Stimulated activated CD4-positive, alpha-beta T cell treated with anti-CD3 and anti-CD28 coated beads, Interleukin-4, amount 100 ng/mL, for 48 hours (primary cell): ENCODE data around the gene STK24.
"Not testable (repeated sequence)": the region's sequence is repeated elsewhere in the genome, so short reads cannot be mapped to it uniquely, and the experiment has no call there.

Source experiments
- DNase-seq, 2 donors: peaks; one replicate each; pipeline ENCODE4 v3.0.0-alpha.2; 2020; ENCODE audit warnings: low read depth in 2 of 2

Gene STK24

GRCh38 chr13:98582947-98583346, 6.0 kb upstream of the STK24 start:
- DNase-seq, result no peak

GRCh38 chr13:98581971-98582702, 5.2 kb upstream of the STK24 start:
- no peak for DNase-seq

DNA sequence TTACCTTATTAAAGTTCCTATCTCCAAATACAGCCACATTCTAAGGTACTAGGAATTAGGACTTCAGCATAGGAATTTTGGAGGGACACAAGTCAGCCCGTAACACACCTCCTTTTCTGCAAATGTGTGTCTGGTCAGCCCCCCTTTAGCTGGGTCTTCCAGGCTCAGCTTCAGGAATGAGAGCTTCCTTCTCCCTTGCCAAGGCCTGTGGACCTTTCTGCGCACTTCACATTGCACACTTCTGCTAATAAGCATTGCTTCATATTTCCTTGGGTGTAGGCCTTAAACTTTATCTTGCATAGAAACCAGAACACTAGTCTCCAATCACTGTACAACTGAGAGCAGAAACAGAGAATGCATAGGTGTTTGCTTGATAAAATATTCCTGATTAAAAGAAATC, 4.5 kb upstream of the STK24 start:
- no peak for DNase-seq

- DNase-seq, result no peak
Observed at GRCh38 chr13:98580420-98580819, 3.5 kb upstream of the STK24 start.

GRCh38 chr13:98577836-98578285, 954 bp upstream of the STK24 start:
- DNase-seq, result no peak

DNA sequence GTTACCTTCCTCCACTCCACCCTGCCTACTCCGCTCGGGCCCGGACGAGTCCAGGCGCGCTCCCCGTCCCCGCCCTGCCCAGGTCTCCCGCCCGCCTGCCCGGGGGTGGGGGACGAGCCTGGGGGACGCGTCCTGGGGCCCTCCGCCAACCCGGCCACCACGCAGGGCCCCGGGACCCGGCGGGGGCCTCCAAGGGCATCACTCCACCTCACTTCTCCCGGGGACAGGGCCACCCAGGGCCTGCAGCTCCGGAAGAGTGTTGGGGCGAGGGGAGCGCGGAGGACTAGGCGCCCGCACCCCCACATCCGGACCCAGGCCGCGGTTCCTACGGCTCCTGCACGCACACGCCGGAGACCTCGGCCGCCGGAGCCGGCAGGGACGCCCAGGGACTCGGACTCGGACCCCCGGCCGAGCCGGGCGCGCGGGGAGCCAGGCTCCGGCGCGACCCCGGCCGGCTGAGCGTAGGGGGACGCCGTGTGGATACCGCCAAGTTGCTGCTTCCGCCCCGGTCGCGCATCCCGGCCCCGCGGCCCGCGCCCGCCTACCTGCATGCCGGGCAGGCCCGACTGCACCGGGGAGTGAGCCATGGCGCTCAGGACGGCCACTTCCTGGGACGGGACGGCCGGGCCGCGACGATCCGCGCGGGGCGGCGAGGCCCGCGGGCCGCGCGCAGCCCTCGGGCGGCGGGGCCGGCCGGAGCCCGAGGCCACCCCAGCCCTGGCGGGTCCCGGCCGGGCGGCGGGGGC, 534 bp downstream of the STK24 start:
- peak in 1 of 2 donors; percentile 30 for DNase-seq

DNA sequence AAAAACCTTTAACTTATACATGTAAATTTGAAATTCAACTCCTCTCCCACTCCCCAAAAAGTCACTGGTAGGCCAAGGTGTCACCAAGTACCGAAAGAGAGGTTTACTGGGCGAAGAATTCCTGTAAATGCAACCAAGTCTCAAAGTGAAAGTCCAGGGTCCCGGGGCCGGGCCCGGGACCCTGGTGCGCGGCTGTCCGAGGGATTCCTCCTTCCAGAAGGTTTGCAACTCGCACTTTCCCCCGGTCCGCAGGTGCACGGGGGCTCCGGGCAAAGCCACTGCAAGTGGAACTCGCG, 1.1 kb downstream of the STK24 start:
- DNase-seq, result no peak

DNA sequence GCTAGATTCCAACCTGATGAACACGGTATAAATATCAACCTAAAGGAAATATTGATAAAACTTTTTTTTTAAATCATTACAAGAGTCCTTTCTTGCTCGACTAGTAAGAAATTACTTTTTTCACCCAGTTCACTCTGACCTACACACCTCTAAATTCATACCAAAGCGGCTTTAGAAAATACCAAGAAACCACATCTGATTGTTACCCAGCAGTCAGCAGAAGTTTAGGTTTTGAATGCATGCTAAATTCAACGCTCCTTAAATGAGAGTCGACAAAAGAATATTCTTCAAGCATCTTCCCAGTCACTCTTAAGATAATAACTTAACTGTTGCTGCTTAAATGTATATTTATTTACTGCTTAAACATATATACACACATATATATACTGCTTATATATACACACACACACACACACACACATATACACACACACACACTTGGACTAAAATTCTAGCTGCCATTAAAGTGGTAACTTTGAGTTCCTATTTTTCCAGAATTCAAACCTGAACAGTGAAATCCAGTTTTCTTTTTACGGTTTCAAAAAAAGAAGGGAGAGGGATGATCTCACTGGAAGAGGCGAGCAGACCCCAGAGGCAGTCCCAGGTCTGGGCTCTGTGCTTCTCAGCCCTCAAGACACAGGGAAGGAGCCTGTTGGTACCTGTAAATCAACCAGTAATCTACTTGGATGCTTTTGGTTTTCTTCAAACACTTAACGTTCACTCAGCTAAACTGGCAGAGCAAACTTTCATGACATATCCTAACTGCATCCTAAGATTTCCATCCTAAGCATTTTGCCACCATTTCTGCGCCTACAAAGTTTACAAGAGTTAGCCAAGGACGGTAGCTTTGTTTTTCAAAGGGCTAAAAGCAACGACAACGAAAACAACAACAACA, 1.7 kb downstream of the STK24 start:
- DNase-seq, result no peak

DNA sequence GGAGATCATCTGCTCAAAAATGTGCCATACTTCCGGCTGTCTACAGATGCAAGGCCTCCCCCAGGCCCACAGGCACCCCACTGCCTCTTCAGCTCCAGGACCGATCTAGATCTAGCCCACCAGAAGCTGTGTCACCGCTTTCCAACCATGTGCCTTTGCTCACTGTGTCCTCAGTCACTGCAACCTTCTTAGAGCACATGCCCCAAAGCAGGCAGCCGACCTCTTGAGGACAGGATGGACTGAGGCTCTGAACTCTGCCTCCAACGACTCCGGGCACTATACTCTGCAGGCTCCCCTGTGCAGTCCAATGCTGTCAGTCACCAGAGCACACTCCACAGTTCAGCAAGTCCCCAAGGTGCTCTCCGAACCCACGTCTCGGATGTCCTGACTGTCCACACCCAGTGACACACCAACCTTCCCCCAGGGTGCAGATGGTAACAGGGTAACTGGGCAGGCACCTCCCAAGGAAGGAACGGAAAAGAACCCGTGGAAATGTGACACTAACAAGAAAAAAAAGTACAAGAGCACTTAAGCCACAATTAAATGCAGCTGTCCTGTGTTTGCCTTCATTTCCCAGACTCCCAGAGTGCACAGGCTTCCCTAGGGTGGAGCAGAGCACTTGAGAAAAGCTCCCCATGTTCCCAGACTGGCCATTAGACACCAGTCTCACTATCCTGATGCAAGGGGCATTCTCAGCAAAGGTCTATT, 4.8 kb downstream of the STK24 start:
- DNase-seq, result no peak

DNA sequence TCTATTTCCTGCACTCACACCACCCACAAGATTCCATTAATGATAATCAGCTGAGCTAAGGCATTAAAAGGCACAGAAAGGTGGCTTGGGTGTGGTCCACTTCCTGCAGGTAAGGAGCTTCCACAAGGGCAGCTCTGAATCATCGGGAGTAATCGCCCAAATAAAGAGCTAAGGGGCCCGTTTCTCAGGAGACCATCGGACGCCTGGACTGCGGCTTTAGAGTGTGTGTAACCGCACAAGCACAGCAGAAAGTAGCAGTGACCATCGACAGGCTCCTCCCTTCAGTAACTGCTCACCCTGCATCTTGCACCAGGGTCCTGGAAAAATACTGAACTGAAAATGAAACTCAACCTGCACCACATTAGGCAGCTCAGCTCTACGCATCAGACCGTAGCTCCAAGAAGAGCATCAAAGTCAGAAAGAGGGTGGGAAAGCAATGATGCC, 6.0 kb downstream of the STK24 start:
- DNase-seq, result no peak

GRCh38 chr13:98569494-98570367, 7.2 kb downstream of the STK24 start:
- not testable (repeated sequence) for DNase-seq

- DNase-seq, result no peak
Observed at GRCh38 chr13:98568918-98569317, 8.0 kb downstream of the STK24 start.

DNA sequence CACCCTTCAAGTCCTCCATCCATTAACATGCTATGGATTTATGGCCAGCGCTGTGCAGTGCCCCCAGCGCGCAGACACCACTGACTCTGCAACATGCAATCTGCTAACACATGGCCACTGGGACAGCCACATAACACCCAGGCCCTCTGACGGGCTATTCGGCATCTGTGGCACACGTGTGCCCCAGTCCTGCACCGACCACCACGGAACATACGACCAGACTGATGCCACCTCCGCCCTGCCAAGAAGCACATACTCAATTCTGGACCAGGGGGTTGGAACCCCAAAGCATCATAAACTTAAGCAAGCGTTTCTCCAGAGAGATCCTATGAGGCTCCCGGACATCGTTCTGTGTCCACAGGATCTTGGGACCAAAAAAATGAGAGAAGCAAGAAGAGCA, 9.8 kb downstream of the STK24 start:
- DNase-seq, result no peak

GRCh38 chr13:98565726-98566565, 11.0 kb downstream of the STK24 start:
- DNase-seq, result no peak

DNA sequence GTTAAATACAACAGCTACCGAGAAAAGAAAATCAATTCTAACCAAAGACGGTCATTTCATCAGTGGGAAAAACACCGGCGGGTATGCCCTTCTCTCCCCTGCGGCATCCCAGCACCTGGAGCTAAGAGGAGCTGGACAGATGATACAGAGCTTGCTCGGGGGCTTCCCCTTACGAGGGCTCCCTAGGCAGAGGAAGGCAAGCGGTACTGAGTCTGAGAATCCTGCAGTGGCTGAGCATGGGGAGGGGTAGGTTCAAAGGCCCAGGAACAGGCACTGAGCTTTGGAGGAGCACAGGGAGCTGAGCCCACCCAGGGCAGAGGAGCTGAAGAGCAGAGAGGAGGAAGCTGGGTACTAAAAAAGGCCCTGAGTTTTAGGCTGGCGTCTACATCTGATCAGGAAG, 12.7 kb downstream of the STK24 start:
- no peak for DNase-seq

DNA sequence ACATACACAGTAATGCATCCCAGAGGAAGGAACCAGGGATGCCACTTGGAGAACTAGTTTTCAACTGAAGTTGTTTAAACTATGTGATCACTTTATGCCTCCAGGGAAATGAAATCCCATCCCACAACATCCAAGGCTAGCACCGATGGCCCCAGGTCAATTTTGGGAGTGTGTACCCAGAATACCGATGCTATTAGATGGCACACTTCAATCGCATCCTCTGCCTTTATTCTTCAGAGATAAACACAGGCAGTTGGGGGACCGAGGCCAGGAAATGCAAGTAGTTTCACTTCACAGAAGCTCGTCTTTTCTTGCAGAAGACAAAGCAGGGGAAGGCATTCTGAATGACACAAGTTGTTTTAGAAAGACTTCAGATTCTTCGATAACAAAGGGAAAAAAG, 13.8 kb downstream of the STK24 start:
- DNase-seq, result no peak

DNA sequence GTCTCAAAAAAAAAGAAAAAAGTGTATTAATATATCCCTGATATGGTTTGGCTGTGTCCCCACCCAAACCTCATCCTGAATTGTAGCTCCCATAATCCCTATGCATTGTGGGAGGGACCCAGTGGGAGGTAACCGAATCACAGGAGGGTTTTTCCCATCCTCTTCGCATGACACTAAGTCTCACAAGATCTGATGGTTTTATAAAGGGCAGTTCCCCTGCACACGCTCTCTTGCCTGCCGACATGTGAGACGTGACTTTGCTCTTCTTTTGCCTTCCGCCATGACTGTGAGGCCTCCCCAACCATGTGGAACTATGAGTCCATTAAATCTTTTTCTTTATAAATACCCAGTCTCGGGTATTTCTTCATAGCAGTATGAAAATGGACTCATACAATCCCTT, 17.7 kb downstream of the STK24 start:
- DNase-seq, result no peak

GRCh38 chr13:98557937-98558792, 18.7 kb downstream of the STK24 start:
- DNase-seq, result no peak
